HepG2 (cell line): ENCODE results near the gene PRR35. TPM values are rescaled to one million over a fixed set of nuclear protein-coding genes. Genes with fewer than 3 reads are reported as not detected.

Source experiments
- AKAP8 ChIP-seq: sonication (generic); formaldehyde crosslinking; IDR thresholded peaks from 2 replicates; pipeline ENCODE4 v1.5.1; 2020; ENCODE audit warnings: mild to moderate bottlenecking, missing genetic modification reagents
- ASH2L ChIP-seq: fragments of 300-600, 200-600 bp; sonication (generic); IDR thresholded peaks from 2 replicates; pipeline ENCODE4 v1.7.0; 2017; ENCODE audit warnings: low read depth, mild to moderate bottlenecking, moderate library complexity, mixed read lengths, low read length; ENCODE audit not compliant: insufficient read length
- FOXO4 ChIP-seq: sonication (generic); formaldehyde crosslinking; conservative IDR thresholded peaks from 2 replicates; pipeline ENCODE4 v1.8.1; 2023; ENCODE audit warnings: missing genetic modification reagents
- HOXA9 ChIP-seq: sonication (generic); formaldehyde crosslinking; IDR thresholded peaks from 2 replicates; pipeline ENCODE4 v1.8.1; 2022; ENCODE audit warnings: missing genetic modification reagents, mild to moderate bottlenecking, moderate library complexity, borderline replicate concordance
- KDM2A ChIP-seq: sonication (generic); formaldehyde crosslinking; IDR thresholded peaks from 2 replicates; pipeline ENCODE4 v1.4.0; 2020; ENCODE audit warnings: low read depth, missing genetic modification reagents, borderline replicate concordance
- MTA3 ChIP-seq: sonication (generic); formaldehyde crosslinking; IDR thresholded peaks from 2 replicates; pipeline ENCODE4 v1.4.0; 2020; ENCODE audit warnings: missing genetic modification reagents
- PAXIP1 ChIP-seq: sonication (generic); formaldehyde crosslinking; conservative IDR thresholded peaks from 2 replicates; pipeline ENCODE4 v1.4.0; 2020; ENCODE audit warnings: mild to moderate bottlenecking, missing genetic modification reagents, moderate library complexity
- PPARG ChIP-seq: conservative IDR thresholded peaks from 2 replicates; pipeline ENCODE4 v1.6.1; 2016; ENCODE audit warnings: missing biosample characterization, missing genetic modification reagents
- RXRA ChIP-seq: sonication (generic); formaldehyde crosslinking; IDR thresholded peaks from 2 replicates; pipeline ENCODE4 v1.5.1; 2020; ENCODE audit warnings: missing genetic modification reagents
- SRY ChIP-seq: sonication (generic); formaldehyde crosslinking; IDR thresholded peaks from 2 replicates; pipeline ENCODE4 v1.8.0; 2022; ENCODE audit warnings: mild to moderate bottlenecking, missing genetic modification reagents
- ZFP82 ChIP-seq: sonication (generic); formaldehyde crosslinking; IDR thresholded peaks from 2 replicates; pipeline ENCODE4 v1.5.1; 2020; ENCODE audit warnings: mild to moderate bottlenecking, missing genetic modification reagents, borderline replicate concordance
- ZFYVE20 ChIP-seq: sonication (generic); formaldehyde crosslinking; IDR thresholded peaks from 2 replicates; pipeline ENCODE4 v1.8.0; 2023; ENCODE audit warnings: low read depth, mild to moderate bottlenecking, moderate library complexity, missing genetic modification reagents, borderline replicate concordance
- ZIK1 ChIP-seq: sonication (generic); formaldehyde crosslinking; IDR thresholded peaks from 2 replicates; pipeline ENCODE4 v1.5.0; 2020; ENCODE audit warnings: mild to moderate bottlenecking, low read depth, missing genetic modification reagents, borderline replicate concordance
- ZNF251 ChIP-seq: sonication (generic); formaldehyde crosslinking; IDR thresholded peaks from 2 replicates; pipeline ENCODE4 v1.9.0; 2021; ENCODE audit warnings: mild to moderate bottlenecking, missing genetic modification reagents
- ZNF264 ChIP-seq: sonication (generic); formaldehyde crosslinking; IDR thresholded peaks from 2 replicates; pipeline ENCODE4 v1.4.0; 2020; ENCODE audit warnings: missing genetic modification reagents
- ZZZ3 ChIP-seq: sonication (generic); formaldehyde crosslinking; IDR thresholded peaks from 2 replicates; pipeline ENCODE4 v1.4.0; 2020; ENCODE audit warnings: missing genetic modification reagents, mild to moderate bottlenecking, borderline replicate concordance
- polyA plus RNA-seq, 8 experiments: library from polyadenylated mRNA; depleted of rRNA in 3 of 8; stranded (reverse) in 7 of 8; unstranded in 1 of 8; fragments of >200 nt; fragmentation: Illumina TruSeq in 4 of 8; extraction: Trizol in 4 of 8; gene quantifications; 2 replicates each; pipeline versions ENCODE4 v1.2.1 to v1.2.3, GENCODE V29; 2011 to 2016; ENCODE audit warnings: low read depth in 4 of 8, missing spikeins in 1 of 8, mixed read lengths in 1 of 8; ENCODE audit not compliant: insufficient read depth in 1 of 8
- total RNA-seq, 5 experiments: library from RNA; depleted of rRNA; stranded (reverse); fragments of >200 nt; fragmentation: Illumina TruSeq; extraction: Trizol; gene quantifications; 2 replicates each; pipeline ENCODE4 v1.2.3, GENCODE V29; 2016; ENCODE audit warnings: low read depth in 1 of 5
- TF ChIP-seq, protein P1 (sequence below): sonication (generic); formaldehyde crosslinking; IDR thresholded peaks from 2 replicates; pipeline ENCODE4 v1.9.0; 2021; ENCODE audit warnings: missing genetic modification reagents, mild to moderate bottlenecking, borderline replicate concordance
- TF ChIP-seq, protein P2 (sequence below): sonication (generic); formaldehyde crosslinking; IDR thresholded peaks from 2 replicates; pipeline ENCODE4 v1.8.1; 2023; ENCODE audit warnings: mild to moderate bottlenecking, inconsistent platforms, moderate library complexity, missing genetic modification reagents, borderline replicate concordance
- TF ChIP-seq, protein P3 (sequence below): sonication (generic); formaldehyde crosslinking; IDR thresholded peaks from 2 replicates; pipeline ENCODE4 v1.5.0; 2020; ENCODE audit warnings: missing genetic modification reagents

PRR35 gene
- total and polyA plus RNA-seq, 2 of the 13 experiments (the other 11 are each of a cell fraction or from before 2014, with no cell fraction given) = 0.07 to 0.16 TPM

DNA sequence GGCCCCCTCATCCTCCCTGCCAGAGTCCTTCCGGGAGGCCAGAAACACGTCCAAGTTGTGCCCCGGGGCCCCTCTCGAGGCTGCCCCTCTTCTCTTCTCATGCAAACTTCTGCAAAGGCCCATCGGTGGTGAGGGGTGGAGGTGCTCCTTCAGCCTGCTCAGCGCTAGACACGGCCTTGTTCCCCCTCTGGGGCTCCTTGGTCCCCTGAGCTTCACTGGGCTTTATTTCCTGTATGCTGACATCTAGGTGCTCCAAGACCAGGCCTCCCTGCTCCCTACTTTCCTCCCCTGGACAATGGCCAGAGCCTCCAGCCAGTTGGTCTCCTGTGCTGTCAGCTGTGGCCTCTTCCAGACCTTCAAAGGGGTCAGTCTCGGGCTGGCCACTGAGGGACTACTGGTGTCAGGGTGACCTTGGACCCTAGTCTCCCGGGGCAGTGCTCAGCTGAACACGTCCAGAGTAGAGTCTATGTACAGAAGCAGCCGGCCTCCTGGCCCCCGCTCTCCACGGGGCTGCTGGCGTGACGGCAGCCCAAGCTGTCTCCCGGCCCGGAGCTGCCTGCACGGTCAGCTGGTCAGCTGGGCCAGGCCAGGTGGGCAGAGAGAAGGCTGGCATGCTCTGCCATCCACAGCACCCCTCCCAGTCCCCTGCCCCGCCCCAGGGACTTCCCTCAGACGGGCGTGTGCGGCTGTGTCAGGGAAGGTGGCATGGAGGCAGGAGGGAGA lies 1.7 kb upstream of the PRR35 start (continued):
- TF ChIP-seq PAXIP1 (CRISPR knock-in tag) (peak; percentile 95), ZFP82 (CRISPR knock-in tag) (no peak), ZNF264 (no peak), SRY (no peak), KDM2A (CRISPR knock-in tag) (peak; percentile 68; the same call in 1 of the 2 replicates), ZFYVE20 (CRISPR knock-in tag) (no peak), ZIK1 (CRISPR knock-in tag) (no peak), ZZZ3 (CRISPR knock-in tag) (peak; percentile 45; the same call in 1 of the 2 replicates), ZNF251 (CRISPR knock-in tag) (no peak), RXRA (CRISPR knock-in tag) (peak; percentile 95), PPARG (CRISPR knock-in tag) (0 out of 2 replicates have a peak, but pooled peaks have one; percentile 42), HOXA9 (CRISPR knock-in tag) (no peak), MTA3 (CRISPR knock-in tag) (no peak), AKAP8 (CRISPR knock-in tag) (no peak), FOXO4 (CRISPR knock-in tag) (no peak), ASH2L (no peak)
- TF ChIP-seq, protein P1, sequence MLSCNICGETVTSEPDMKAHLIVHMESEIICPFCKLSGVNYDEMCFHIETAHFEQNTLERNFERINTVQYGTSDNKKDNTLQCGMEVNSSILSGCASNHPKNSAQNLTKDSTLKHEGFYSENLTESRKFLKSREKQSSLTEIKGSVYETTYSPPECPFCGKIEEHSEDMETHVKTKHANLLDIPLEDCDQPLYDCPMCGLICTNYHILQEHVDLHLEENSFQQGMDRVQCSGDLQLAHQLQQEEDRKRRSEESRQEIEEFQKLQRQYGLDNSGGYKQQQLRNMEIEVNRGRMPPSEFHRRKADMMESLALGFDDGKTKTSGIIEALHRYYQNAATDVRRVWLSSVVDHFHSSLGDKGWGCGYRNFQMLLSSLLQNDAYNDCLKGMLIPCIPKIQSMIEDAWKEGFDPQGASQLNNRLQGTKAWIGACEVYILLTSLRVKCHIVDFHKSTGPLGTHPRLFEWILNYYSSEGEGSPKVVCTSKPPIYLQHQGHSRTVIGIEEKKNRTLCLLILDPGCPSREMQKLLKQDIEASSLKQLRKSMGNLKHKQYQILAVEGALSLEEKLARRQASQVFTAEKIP (CRISPR knock-in tag) = no peak
- TF ChIP-seq, protein P2, sequence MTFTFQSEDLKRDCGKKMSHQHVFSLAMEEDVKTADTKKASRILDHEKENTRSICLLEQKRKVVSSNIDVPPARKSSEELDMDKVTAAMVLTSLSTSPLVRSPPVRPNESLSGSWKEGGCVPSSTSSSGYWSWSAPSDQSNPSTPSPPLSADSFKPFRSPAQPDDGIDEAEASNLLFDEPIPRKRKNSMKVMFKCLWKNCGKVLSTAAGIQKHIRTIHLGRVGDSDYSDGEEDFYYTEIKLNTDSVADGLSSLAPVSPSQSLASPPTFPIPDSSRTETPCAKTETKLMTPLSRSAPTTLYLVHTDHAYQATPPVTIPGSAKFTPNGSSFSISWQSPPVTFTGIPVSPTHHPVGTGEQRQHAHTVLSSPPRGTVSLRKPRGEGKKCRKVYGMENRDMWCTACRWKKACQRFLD = no peak
- TF ChIP-seq, protein P3, sequence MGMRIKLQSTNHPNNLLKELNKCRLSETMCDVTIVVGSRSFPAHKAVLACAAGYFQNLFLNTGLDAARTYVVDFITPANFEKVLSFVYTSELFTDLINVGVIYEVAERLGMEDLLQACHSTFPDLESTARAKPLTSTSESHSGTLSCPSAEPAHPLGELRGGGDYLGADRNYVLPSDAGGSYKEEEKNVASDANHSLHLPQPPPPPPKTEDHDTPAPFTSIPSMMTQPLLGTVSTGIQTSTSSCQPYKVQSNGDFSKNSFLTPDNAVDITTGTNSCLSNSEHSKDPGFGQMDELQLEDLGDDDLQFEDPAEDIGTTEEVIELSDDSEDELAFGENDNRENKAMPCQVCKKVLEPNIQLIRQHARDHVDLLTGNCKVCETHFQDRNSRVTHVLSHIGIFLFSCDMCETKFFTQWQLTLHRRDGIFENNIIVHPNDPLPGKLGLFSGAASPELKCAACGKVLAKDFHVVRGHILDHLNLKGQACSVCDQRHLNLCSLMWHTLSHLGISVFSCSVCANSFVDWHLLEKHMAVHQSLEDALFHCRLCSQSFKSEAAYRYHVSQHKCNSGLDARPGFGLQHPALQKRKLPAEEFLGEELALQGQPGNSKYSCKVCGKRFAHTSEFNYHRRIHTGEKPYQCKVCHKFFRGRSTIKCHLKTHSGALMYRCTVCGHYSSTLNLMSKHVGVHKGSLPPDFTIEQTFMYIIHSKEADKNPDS (CRISPR knock-in tag) = no peak
